HG02938 (cell line): Measurements from ENCODE around the gene CRLF1.

Experiments
- ATAC-seq: cut with Tn5 transposase; IDR thresholded peaks from one replicate; pipeline ENCODE4 v1.9.1; 2021; ENCODE audit warnings: mild to moderate bottlenecking, moderate library complexity; ENCODE audit not compliant: unreplicated experiment

Gene CRLF1, protein sequence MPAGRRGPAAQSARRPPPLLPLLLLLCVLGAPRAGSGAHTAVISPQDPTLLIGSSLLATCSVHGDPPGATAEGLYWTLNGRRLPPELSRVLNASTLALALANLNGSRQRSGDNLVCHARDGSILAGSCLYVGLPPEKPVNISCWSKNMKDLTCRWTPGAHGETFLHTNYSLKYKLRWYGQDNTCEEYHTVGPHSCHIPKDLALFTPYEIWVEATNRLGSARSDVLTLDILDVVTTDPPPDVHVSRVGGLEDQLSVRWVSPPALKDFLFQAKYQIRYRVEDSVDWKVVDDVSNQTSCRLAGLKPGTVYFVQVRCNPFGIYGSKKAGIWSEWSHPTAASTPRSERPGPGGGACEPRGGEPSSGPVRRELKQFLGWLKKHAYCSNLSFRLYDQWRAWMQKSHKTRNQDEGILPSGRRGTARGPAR

DNA sequence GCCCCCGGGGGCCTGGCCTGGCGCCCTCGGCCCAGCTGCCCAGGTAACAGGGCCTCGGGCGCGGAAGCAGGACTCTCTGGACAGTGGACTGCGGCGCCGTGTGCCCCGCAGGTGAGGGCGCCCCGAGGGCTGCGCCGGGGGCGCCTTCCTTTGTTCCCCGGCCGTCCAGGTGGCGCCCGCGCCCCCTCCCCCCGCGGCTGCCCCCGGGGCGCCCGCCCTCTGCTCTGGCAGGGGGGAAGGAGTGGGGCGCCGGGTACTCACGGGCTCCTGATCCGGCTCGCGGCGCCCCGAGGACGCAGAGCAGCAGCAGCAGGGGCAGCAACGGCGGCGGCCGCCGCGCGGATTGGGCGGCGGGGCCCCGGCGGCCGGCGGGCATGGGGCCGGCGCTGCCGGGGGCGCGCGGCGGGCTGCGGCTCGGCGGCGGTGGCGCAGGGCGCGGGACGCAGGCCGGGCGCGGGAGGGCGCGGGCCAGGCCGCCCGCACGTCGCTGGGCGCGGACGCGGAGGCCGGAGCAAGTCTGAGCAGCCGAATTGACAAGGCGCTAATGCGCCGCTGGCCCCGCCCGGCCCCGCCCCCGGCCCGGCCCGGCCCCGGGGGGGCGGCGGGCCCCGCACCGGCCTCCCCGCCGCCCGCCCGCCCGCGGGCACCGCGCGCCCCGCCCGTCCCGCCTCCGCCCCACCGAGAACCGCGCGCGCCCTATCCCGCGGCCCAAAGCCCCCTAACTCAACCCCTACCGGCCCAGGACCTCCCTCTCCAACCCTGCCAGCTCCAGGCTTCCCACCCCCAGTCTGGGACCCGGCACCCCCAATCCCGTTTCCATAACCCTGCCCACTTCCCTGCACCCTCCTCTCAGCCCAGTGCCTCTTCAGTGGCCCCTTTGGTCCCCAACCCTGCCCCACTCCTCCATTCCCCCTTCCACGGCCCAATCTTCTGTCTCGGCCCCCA, at the start of gene CRLF1:
Gene CRLF1 (minus strand): TSS at position 519 of the 945 bp plus-strand sequence. CDS start 143 bp downstream, at position 376.
- no peak for ATAC-seq

DNA sequence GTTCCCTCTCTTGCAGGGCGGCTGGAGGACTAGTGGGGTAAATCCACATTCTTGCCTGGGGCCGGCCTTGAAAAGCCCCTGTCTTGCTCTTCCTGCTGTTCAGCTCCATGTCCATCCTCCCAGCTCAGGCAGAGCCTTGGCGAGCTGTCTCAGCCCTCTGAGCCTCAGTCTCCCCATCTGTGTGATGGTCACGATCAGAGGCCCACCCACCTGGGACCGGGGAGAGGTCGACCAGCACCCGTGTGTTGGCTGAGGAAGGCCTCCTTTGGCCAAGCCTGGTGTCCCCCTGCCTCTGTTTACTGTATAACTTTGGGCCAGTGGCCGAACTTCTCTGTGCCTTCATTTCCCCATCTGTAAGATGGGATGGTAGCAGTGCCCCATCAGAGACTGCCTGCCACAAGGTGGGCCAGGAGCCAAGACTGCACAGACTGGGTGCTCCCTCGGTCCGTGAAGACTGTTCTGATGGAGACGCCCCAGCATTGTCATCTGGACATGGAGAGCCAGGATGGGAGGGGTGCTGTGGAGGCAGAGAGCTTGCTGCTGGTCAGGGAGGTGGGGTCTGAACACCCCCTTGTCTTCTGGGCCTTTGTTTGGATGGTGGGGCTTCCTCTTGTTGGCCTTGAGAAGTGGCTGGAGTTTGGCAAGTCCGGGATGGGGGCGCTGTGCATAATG, 48.7 kb upstream of the CRLF1 start:
- no peak for ATAC-seq

DNA sequence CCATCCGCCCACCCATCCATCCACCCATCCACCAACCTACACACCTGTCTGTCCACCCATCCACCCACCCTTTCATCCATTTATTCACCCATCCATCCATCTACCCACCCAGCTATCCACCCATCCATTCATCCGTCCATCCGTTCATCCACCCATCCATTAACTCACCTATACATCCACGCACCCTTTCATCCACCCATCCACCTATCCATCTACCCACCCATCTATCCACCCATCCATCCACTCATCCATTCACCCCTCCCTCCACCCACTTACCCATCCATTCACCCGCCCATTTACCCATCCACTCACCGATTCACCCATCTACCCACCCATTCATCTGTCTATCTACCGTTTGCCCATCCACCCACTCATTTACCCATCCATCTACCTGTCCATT, 47.9 kb upstream of the CRLF1 start:
- ATAC-seq, result no peak

DNA sequence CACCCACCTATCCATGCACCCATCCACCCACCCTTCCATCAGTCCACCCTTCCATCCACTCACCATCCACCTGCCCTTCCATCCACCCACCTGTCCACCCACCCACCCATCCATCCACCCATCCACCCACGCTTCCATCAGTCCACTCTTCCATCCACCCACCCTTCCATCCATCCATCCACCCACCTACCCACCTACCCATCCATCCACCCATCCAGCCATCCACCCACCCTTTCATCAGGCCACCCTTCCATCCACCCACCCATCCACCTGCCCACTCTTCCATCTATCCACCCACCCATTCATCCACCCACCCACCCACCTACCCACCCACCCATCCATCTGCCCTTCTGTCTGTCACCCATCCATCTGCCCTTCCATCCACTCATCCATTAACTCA, 47.3 kb upstream of the CRLF1 start:
- ATAC-seq, result no peak

DNA sequence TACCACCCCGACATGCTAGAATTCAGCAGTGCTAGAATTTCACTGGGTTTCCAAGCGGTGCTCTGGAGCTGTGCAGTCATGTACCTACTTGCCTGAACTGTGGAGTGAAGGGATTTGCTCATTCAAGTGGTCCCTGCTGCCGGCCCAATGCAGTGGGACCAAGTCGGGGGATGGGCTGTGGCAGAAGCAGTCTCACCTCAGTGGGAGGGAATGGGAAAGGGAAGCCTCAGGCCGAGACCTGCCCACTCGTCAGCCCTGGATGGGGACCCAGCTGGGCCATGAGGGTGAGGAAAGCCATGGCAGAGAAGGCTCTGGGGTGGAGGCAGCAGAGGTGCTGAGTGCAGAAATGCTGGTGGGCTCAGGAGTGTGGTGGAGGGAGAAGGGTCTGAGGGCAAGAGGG, 45.1 kb upstream of the CRLF1 start:
- no peak for ATAC-seq

DNA sequence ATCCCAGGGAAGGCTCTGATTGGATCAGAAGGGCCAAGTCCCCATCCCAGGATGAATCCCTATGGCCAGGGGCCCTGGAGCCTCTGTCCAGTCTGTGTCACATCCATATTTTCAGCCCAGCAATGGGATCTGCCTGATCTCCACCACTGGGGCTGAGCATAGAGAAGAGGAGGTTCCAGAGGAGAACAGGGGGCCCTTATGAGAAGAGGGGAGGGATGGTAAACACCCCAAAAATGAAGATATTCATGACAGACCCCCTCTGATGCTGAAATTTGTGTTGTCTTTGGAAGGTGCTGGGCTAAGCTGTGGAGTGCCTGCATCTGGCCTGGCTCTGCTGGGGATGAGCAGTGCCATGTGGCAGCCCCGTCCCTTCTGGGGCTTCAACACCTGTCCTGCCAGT, 44.7 kb upstream of the CRLF1 start:
- no peak for ATAC-seq

DNA sequence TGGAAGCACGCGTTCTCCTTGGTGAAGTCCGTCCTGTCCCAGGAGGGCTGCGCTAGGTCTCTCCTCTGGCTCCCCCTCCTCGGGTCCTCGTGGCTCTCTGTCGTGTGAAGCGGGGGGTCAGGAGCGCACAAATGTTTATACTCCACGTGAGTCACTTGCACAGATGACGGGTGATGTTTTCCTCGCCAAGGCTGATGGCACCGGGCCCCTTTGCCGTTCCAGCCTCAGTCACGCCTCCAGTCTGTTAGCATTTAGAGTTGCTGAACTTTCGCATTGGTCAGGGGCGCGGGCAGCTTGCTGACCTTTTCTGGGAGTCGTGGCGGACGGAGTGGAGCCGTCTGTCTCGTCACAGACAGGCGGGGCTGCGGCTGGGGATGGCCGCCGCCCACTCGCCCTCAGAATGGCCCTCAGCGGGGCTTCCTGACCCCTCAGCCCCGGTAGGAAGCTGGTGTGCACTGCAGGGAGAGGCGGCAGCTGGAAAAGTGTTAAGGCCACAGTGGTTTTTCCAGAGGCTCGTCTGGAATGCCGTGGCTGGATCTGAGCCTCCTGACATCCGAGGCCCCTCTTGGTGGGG, 44.0 kb upstream of the CRLF1 start:
- no peak for ATAC-seq

DNA sequence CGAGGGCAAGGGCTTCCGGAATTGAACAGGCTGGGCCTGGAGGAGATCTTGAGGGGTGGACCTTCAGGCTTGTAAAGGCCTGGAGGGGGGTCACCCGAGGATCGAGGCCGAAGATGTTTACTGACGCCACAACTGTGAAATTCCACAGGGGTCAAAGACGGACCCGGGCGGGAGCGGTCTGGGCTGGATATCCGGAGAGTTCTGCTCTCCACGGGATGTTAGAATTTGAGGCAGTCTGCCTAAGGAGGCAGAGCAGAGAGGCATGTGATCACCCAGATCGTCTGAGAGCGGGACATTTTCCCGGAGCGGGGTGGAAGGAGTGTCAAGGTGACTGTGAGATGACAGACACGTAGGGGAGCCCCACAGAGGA, 43.4 kb upstream of the CRLF1 start:
- ATAC-seq, result no peak

DNA sequence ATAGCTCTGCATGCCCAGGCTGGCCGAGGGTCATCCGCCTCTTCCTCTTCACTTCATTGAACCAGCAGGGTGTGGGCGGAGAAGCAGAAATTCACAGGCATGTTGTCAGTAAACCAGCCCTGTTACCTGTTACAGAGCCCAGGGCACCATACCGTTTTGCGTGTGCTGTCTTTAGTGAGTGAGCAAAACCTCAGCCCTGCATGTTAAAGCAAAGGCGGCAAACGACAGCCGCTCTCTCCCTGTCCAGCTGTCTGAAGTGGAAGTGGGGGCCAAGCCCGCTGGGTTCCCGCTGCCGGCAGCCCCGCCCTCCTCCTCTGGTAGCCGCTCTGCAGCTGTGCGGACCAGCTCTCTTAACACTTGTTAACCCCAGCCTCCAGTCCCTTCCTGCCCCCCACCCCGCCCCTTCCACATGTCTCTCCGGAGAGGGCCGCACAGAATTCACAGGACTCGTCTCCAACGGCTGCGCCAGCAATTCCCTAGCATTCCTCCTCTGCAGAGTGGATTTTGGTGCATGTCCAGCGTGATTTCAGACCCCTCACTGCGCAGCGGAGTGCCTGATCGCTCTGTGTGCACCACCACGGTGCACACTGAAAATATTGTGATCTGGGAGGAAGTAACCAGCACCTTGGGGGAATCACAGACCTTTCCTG, 42.9 kb upstream of the CRLF1 start:
- no peak for ATAC-seq

DNA sequence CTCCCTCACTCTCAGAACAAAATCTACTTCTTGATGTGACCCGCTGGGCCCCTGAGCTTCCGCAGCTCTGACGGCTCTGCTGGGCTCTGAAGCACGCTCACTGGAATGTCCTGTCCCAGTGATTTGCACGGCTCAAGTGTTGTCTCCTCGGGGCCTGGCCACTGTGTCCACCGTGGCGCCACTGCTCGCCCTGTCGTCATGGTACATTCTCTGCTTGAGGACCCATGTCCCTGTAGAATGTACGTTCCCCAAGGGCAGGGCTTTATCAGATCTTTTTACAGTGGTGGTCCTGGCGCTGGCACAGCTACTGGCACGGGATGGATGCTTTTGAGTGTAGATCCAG, 42.3 kb upstream of the CRLF1 start:
- no peak for ATAC-seq

DNA sequence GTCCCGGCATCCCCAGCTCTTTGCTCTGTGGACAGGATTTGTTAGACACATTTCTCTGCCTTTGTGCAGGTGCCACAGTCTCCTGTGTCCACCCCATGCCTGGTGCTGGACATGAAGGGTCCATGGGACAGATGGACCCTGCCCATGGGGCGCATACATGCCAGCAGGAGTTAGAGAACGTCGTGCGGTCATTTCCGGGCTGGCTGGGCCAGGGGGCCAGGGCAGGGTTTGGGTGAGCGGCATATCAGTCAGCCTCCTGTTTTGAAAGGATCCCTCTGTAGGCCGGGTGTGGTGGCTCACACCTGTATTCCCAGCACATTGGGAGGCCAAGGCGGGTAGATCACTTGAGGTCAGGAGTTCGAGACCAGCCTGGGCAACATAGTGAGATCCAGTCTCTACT, 41.2 kb upstream of the CRLF1 start:
- no peak for ATAC-seq

DNA sequence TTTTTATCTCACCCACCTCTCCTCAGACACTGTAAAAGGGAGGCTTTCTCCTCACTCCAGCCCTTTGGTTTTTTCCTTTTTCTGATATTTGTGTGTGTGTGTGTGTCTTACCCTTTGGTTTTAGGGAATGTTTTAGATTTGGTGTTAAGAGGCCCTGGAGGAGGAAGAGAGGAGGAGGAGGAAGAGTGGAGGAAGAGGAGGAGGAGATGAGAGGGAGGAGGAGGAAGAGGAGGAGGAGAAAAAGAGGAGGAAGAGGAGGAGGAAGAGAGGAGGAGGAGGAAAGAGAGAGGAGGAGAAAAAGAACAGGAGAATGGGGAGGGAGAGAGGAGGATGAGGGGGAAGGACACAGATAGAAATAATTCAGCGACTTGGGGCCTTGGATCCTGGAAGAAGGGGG, 40.8 kb upstream of the CRLF1 start:
- ATAC-seq, result no peak

DNA sequence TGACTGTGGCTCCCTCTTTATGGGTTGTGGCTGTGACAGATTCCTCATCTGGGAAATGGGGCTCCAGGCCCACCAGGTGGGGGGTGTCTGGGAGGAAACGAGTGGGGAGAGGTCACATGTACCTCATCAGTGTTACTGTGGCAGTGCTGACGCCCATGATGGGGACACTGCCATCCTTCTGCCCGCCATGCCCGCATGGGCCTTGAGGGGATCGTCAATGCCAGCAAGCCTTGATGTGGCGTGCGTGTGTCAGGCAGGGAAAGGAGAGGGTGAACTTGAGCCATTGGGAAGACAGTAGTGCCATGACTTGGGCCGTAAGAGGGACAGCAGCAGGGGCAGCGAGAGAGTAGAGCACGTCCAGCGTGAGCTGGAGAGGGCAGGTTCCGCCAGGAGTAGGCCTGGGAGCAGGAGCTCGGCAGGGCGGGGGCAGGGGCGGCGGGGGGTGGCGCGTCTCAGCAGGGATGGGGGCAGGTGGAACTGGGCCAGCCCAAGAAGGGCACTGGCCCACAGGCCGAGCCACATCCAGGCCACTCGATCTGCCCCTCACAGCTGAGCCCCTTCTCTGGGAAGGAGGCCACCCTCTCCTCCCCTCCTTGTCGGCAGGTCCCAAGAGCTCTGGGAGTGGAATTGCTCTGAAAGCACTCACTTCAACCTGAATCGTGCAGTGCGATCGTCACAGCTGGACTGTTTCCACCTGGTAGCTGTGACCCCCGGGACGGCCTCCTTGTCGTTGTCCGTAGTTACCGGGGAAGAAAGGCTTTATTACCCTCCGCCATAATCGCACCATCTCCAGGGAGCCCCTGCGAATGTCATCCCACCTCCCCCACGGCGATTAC, 40.2 kb upstream of the CRLF1 start:
- ATAC-seq, result no peak

DNA sequence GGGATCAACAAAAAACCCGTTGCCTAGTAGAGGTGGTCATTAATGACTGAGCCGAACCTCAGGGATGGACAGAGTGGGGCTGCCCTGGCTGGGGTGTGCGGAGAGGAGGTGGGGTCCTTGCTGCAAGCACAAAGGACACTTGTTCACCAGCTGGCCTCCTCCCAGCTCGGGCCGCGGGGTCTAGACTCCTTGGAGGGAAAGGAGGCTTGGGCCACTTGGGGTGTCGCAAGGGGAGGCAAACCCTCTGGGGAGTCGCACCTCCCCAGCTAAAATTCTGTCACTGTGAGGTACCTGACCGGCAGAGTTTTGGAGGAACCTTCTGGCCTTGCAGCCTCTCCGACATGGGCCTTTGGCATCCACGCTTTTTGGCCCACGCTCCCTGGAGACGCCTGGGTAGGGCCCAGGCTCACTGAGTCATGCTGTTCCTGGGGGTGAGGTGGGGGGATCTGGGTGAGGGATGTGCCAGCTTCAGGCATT, 38.5 kb upstream of the CRLF1 start:
- no peak for ATAC-seq

DNA sequence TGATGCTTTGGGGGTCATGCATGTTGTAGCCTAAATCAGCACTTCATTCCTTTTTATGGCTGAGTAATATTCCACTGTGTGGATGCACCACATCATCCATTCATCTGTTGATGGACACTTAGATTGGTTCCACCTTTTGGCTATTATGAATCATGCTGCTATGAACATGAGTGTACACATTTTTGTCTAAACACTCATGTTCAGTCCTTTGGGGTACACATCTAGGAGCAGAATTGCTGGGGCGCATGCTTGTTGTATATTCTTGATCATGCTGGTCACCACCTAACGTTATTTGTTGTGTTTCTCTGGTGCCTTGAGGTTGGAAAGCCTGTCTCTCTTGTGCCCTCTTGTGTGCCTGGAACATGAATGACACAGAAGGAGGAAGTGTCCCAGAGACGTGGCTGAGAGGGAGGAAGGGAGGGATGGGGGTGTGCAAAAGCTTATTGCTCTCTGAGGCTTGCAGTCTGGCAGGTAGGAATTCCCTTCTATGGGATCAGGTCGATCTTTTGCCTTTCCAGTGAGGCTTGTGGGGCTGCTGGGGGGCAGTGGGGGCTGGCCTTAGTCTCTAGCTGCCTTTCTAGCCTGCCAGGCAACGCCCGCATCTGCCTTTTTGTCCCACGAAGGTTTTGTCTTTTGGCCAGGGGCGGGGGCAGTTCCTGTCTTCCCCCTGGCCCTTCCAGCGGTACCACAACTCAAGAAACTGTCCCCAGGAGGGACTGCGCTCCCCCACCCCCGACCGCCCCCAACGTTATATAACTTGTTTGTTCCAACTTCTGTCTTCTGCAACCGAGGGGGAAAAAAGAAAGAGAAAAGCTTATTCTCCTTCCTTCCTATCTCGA, 37.8 kb upstream of the CRLF1 start:
- ATAC-seq, result no peak

DNA sequence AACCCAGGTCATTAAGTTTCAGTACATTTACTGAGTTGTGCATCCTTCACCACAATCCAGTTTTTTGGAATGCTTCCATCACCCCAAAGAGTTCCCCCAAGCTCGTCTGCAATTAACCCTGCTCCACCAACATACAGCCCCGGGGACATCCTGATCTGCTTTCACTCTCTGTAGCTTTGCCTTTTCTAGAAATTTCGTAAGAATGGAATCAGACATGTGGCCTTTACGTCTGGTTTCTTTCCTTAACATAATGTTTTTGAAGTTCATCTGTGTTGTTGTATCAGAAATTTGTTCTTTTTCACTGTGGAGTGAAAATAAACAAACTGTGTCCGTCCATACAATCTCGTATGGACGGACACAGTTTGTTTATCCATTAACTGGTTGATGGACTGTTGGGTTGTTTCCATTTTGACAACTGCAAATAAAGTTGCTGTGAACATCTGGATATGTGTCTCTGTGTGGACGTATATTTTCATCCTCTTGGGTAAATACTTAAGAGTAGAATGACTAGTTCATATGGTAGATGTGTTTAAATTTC, 33.2 kb upstream of the CRLF1 start:
- no peak for ATAC-seq

DNA sequence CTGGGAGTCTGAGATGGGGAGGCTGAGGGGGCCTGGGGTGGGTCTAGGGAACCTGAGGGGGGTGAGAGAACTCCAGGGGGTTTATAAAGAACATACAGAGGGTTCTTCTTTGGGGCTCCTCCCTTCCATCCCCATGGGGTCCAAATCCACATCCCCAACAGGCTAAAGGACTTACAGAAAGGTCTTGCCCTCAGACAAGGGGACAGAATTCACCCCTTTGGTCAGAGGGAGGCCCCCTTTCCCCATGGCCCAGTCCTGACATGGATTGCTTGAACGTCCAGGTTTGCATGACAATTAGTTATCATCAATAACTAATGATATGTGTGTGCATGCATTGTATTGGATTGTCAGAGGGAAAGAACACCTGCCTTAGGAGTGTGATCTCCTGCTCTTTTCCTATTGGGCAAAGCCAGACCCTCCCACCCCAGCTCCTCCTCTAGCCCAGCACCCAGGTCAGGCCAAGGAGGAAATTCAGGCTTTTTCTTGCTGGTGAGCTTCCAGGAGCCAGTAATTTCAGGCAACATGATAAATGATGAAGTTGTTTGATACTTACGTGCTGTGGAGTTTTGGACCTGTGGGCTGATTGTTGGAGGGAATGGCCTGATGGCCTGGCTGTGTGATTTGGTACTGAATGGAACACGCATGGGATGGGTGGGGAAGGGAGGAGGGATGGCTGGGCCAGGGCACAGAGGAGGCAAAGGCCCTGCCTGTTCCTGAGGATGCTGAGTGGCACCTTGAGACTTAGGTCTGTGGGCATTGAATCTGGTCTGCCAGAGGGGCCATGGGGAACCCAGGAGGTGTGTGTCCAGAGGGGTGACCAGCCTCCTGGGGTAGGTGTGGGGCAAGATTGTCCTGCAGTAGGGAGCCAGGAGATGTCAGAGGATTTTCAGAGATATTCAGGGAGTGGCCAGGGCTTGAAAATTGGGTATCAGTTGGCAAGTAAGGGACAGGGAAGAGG, 31.4 kb upstream of the CRLF1 start:
- ATAC-seq, result no peak
